ENCODE results near the gene FRYL. TPM values are rescaled to one million over a fixed set of nuclear protein-coding genes. Genes with fewer than 3 reads are reported as not detected.

FRYL gene
- total RNA-seq, 6 experiments from 2014 or later: 15.9 to 27.2 (median 23.3) TPM

GRCh38 chr4:48790561-48790960 lies 10.5 kb upstream of the FRYL start:
- Histone ChIP-seq H3K4me3 (no peak overlapping the region), H3K9me3 (no peaks in the 10 kb centered on the region), H3K27ac (peak overlapping the region in 2 of 3 donors; percentile 13 to 66), H3K36me3 (no peaks in the 10 kb centered on the region), H3K4me1 (peaks cover 0 to 12% (median 5%) of the 10 kb centered on the region in 4 donors), H3K27me3 (no peaks in the 10 kb centered on the region)
- ATAC-seq (peak; percentile 47 to 83 (median 66)), DNase-seq (no peak)
- intact Hi-C loops (cut with DNase I): no loop called here
- TF ChIP-seq, protein P1, sequence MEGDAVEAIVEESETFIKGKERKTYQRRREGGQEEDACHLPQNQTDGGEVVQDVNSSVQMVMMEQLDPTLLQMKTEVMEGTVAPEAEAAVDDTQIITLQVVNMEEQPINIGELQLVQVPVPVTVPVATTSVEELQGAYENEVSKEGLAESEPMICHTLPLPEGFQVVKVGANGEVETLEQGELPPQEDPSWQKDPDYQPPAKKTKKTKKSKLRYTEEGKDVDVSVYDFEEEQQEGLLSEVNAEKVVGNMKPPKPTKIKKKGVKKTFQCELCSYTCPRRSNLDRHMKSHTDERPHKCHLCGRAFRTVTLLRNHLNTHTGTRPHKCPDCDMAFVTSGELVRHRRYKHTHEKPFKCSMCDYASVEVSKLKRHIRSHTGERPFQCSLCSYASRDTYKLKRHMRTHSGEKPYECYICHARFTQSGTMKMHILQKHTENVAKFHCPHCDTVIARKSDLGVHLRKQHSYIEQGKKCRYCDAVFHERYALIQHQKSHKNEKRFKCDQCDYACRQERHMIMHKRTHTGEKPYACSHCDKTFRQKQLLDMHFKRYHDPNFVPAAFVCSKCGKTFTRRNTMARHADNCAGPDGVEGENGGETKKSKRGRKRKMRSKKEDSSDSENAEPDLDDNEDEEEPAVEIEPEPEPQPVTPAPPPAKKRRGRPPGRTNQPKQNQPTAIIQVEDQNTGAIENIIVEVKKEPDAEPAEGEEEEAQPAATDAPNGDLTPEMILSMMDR (IDR thresholded peaks at IDR 0.05): no peak
- no peak for TF ChIP-seq POLR2A (IDR thresholded peaks at IDR 0.05)

DNA sequence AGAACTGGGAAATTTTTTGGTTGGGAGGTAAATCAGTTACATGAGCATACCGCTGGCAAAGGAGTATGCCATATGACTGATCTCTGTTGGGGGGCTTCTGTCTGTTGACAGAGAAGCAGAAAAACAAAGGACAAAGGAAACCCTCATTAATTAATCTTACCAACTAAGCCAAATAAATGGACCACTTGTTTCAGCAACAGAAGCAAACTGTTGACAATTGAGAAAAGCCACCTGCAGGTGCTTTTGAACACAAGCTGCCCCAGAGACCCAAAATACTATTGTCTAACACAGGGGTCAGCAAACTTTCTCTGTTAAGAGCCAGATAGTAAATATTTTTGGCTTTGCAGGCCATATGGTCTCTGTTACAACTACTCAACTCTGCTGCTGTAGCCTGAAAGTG lies 7.0 kb upstream of the FRYL start:
- no peaks in the 10 kb centered on the region for H3K36me3 ChIP-seq
- no peak for DNase-seq
- TF ChIP-seq POLR2A (IDR thresholded peaks at IDR 0.05): no peak
- TF ChIP-seq, protein P1 (IDR thresholded peaks at IDR 0.05): no peak
- peaks cover 0 to 12% (median 5%) of the 10 kb centered on the region in 4 donors for H3K4me1 ChIP-seq
- intact Hi-C loops (cut with DNase I): no loop called here
- no peak overlapping the region for H3K4me3 ChIP-seq
- H3K27ac ChIP-seq: no peak overlapping the region
- WGBS (ENCODE audit: insufficient coverage, low coverage, low lambda C conversion rate, missing lambda C conversion rate): 71% methylated on average over 1 of the region's 1 CpG
- H3K9me3 ChIP-seq: no peaks in the 10 kb centered on the region
- ATAC-seq: no peak
- no peaks in the 10 kb centered on the region for H3K27me3 ChIP-seq

GRCh38 chr4:48786549-48786948 lies 6.5 kb upstream of the FRYL start:
- Histone ChIP-seq H3K27me3 (no peaks in the 10 kb centered on the region), H3K36me3 (no peaks in the 10 kb centered on the region), H3K9me3 (no peaks in the 10 kb centered on the region), H3K27ac (no peak overlapping the region), H3K4me1 (peaks cover 0 to 9% (median 5%) of the 10 kb centered on the region in 4 donors), H3K4me3 (no peak overlapping the region)
- 100% methylated on average over 2 of the region's 2 CpGs for WGBS (ENCODE audit: insufficient coverage, low coverage, low lambda C conversion rate, missing lambda C conversion rate)
- DNase-seq (no peak), ATAC-seq (no peak)
- TF ChIP-seq, protein P1 (IDR thresholded peaks at IDR 0.05): no peak
- TF ChIP-seq POLR2A (IDR thresholded peaks at IDR 0.05): no peak
- intact Hi-C loops (cut with DNase I): no loop called here

DNA sequence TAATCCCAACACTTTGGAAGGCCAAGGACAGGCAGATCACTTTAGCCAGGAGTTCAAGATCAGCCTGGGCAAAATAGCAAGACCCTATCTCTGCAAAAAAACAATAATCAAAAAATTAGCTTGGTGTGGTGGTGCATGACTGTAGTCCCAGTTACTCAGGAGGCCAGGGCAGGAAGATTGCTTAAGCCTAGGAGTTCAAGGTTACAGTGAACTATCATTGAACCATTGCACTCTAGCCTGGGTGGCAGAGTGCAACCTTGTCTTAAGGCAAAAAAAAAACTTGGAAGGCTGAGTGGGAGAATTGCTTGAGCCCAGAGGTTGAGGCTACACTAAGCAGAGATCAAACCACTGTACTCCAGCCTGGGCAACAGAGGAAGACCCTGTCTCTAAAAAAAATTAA lies 5.2 kb upstream of the FRYL start:
- TF ChIP-seq, protein P1 (IDR thresholded peaks at IDR 0.05): no peak
- TF ChIP-seq POLR2A (IDR thresholded peaks at IDR 0.05): no peak
- DNase-seq: no peak
- Histone ChIP-seq H3K27ac (no peak overlapping the region), H3K4me3 (no peak overlapping the region), H3K36me3 (no peaks in the 10 kb centered on the region), H3K9me3 (no peaks in the 10 kb centered on the region), H3K27me3 (no peaks in the 10 kb centered on the region), H3K4me1 (no peaks in the 10 kb centered on the region)
- intact Hi-C loops (cut with DNase I): no loop called here
- ATAC-seq: no peak

- ATAC-seq (no peak), DNase-seq (no peak)
- Histone ChIP-seq H3K9me3 (no peaks in the 10 kb centered on the region), H3K27me3 (no peaks in the 10 kb centered on the region), H3K27ac (no peak overlapping the region), H3K4me1 (peaks cover 0 to 10% (median 4%) of the 10 kb centered on the region in 4 donors), H3K36me3 (no peaks in the 10 kb centered on the region), H3K4me3 (no peak overlapping the region)
- intact Hi-C loops (cut with DNase I): no loop called here
- TF ChIP-seq, protein P1 (IDR thresholded peaks at IDR 0.05): peak in 1 of 4 donors; percentile 5
- no peak for TF ChIP-seq POLR2A (IDR thresholded peaks at IDR 0.05)
Measured at GRCh38 chr4:48781968-48782367, 1.9 kb upstream of the FRYL start.

Data from right lobe of liver (tissue), 6 donors.